ENCODE results near the gene AKAP9.
"Not testable (repeated sequence)": the region's sequence is repeated elsewhere in the genome, so short reads cannot be mapped to it uniquely, and the experiment has no call there.

The AKAP9 gene

DNA sequence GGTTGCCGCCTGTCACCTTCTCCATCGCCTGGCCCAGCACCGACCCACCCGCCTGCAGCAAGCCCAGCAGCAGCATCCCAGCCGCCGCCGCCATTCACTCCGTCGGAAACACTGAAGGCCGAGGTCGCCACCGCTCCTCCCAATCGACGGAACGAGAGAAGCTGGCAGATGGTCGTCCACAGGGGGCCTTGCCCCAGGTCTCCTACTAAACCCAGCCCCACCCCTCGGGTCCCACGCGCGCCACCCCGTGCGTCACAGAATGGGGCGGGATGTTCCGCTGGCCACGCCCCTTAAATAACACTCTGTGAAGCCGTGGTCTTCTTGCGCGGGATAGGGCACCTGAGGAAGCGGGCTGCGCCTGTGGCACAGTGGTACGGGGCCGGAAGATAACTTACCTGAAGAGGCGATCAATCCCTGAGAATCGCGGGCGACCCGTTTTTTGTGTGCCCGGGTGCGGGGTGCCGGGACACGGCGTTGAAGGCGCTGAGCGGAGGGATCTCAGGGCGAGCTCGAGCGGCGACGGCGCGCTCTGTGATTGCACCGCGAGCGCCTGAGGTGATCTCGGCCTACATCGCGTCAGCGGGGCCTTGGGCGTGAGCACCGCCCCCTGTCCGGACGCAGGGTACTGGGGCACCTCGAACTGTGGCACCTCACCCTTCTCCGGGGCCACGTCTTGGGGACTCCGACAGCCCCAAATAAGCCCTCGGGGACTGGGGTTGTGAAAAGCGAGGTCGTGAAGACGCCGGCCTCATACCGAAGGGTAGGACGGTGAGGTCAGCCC lies 193.8 kb downstream of the AKAP9 start, which contains the start of gene CYP51A1:
CYP51A1 (minus strand) TSS at position 207 of the 781 bp plus-strand sequence; CDS start at position 94, 113 bp downstream.
- peak; percentile 96 for DNase-seq (ENCODE audit: low spot score)

DNA sequence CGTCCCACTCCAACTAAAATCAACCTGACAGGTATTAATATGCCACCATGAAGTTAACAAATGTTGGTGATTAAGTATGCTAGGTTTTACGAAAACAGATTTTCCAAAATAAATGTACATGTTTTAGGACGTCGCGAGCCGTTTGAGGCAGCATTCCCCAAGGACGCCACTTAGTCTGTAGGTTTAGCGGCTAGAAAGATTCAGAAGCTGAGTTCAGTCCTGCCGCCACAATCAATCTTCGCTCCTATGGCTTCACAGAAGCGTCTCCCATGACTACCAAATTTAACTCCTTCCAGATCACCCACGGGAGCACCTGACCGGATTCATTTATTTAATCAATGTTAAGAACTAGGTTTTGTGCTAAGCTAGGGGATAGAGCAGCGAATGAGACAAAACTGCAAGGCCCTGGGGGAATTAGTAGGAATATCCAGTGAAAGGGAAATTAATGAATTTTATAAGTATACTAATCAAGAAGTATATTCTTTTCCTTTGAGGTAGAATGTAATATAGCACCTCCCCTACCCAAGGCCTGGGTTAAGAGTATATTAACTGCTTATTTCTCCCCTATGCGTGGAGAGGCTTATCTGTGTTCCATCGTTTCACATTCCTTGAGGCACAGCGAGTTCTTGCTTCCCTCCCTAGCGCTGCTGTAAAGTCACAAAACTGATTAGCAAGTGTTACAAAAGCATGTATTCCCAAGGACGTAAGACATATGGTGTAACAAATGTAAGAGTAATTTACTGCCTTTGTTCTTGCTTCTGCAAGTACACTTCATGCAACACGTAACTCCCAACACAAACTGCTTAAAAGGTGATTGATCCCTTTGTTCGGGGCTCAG lies 194.6 kb downstream of the AKAP9 start:
- DNase-seq (ENCODE audit: low spot score), result peak; percentile 22

DNA sequence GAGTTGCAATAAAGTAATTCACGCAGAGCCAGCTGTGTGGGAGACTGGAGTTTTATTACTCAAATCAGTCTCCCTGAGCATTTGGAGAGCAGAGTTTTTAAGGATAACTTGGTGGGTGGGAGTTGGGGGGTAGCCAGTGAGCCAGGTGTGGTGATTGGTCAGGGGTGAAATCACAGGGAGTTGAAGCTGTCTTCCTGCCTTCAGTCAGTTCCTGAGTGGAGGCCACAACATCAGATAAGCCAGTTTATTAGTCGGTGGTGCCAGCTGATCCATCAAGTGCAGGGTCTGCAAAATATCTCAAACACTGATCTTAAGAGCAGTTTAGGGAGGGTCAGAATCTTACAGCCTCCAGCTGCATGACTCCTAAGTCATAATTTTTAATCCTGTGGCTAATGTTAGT lies 196.9 kb downstream of the AKAP9 start:
- DNase-seq (ENCODE audit: low spot score), result no peak

DNA sequence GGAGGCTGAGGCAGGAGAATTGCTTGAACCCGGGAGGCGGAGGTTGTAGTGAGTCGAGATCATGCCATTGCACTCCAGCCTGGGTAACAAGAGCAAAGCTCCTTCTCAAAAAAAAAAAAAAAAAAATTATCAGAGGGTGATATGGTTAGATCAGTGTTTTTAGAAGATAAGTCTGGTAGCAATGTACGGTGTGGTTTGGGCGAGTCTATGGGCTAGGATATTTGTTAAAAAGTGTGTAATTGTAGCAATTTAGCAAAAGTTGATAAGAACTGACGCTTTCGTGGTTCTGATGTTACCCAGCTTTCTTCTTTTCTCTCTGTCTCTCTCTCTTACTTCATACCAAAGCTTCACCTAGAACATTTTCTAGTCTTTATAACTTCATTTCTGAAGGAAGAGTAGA lies 200.5 kb downstream of the AKAP9 start:
- no peak for DNase-seq (ENCODE audit: low spot score)

DNA sequence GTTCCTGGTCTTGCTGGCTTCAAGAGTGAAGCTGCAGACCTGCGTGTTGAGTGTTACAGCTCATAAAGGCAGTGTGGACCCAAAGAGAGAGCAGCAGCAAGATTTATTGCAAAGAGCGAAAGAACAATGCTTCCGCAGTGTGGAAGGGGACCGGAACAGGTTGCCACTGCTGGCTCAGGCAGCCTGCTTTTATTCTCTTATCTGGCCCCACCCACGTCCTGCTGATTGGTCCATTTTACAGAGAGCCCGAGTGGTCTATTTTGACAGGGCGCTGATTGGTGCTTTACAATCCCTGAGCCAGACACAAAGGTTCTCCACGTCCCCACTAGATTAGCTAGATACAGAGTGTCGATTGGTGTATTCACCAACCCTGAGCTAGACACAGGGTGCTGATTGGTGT lies 202.1 kb downstream of the AKAP9 start:
- DNase-seq (ENCODE audit: low spot score), result not testable (repeated sequence)

DNA sequence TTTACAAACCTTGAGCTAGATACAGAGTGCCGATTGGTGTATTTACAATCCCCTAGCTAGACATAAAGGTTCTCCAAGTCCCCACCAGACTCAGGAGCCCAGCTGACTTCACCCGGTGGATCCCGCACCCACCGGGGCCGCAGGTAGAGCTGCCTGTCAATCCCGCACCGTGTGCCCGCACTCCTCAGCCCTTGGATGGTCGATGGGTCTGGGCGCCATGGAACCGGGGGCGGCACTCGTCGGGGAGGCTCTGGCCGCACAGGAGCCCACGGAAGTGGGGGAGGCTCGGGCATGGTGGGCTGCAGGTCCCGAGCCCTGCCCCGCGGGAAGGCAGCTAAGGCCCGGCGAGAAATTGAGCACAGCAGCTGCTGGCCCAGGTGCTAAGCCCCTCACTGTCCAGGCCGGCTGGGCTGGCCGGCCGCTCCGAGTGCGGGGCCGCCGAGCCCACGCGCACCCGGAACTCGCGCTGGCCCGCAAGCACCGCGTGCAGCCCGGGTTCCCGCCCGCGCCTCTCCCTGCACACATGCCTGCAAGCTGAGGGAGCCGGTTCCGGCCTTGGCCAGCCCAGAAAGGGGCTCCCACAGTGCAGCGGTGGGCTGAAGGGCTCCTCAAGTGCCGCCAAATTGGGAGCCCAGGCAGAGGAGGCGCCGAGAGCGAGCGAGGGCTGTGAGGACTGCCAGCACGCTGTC lies 202.7 kb downstream of the AKAP9 start:
- not testable (repeated sequence) for DNase-seq (ENCODE audit: low spot score)

DNA sequence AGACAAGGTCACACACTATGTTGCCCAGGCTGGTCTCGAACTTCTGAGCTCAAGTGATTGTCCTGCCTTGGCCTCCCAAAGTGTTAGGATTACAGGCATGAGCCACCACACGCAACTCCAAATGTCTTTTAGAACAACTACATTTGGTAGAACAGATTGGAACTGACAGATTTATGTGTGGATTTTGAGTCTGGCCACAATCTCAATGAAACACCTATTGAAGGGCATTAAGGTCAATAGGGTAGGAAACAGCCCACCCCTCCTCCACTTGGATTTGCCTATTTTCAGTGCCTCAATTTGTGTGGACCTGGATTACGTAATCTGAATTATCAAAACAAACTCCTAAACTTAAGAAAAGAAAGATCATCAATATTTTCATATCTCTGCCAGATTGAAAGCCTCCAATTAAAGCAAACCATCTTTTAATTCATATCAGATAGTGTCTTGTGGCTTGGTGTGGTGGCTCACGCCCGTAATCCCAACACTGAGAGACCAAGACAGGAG lies 209.1 kb downstream of the AKAP9 start:
- DNase-seq (ENCODE audit: low spot score), result no peak

DNA sequence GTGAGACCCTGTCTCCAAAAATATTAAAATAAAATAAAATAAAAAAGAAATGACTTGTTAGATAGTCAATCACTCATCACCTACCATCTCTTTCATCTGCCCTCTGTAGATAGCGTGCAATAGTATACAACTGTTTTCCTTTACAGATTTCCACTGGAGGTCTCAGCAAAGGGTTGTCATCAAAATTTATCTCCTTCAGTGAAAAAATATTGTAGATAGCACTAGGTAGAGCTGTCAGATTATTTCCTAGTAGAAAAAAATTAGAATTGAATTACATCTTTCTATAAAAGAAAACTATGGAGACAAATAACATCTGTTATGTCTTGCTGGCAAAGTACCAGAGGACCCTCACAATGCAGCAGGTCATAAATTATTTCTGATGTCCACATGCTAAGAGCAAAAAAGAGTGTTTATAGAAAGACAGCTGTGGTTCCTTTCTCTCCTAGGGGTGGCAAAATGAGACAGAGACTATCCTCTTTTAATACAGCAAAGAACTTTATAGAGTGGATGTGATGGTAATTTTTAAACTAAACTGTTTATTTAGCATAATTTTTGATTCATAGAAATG lies 209.9 kb downstream of the AKAP9 start:
- no peak for DNase-seq (ENCODE audit: low spot score)

DNA sequence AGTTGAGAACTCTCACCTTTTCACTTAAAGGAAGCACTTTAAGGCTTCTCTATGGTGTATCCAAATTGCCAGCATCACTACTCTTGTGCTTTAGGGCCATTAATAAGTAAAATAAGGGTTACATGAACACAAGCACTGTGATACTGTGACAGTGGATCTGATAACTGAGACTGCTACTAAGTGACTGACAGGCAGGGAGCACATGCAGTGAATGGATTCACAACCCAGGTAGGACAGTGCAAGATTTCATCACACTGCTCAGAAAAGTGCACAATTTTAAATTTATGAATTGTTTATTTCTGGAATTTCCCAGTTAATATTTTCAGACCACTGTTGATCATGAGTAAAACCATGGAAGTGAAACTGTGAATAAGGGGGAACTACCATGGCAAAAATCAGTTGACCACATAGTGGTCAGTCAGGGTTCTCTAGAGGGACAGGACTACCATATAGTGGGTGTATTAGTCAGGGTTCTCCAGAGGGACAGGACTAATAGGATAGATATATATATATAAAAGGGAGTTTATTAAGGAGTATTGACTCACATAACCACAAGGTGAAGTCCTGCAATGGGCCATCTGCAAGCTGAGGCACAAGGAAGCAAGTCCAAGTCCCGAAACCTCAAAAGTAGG lies 214.6 kb downstream of the AKAP9 start:
- DNase-seq (ENCODE audit: low spot score), result no peak

DNA sequence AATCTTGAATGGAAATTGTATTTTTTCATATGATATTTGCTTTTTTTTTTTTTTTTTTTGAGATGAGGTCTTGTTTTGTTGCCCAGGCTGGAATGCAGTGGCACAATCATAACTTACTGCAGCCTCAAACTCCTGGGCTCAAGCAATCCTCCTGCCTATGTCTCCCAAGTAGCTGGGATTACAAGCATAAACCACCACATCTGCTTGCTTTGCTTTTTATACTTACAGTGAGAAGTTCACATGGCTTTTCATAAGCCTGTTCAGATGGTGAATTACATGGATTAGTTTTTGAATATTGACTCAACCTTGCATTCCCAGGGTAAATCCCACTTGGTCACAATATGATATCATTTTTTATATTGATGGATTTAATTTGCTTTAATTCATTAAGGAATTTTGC lies 216.3 kb downstream of the AKAP9 start:
- no peak for DNase-seq (ENCODE audit: low spot score)

DNA sequence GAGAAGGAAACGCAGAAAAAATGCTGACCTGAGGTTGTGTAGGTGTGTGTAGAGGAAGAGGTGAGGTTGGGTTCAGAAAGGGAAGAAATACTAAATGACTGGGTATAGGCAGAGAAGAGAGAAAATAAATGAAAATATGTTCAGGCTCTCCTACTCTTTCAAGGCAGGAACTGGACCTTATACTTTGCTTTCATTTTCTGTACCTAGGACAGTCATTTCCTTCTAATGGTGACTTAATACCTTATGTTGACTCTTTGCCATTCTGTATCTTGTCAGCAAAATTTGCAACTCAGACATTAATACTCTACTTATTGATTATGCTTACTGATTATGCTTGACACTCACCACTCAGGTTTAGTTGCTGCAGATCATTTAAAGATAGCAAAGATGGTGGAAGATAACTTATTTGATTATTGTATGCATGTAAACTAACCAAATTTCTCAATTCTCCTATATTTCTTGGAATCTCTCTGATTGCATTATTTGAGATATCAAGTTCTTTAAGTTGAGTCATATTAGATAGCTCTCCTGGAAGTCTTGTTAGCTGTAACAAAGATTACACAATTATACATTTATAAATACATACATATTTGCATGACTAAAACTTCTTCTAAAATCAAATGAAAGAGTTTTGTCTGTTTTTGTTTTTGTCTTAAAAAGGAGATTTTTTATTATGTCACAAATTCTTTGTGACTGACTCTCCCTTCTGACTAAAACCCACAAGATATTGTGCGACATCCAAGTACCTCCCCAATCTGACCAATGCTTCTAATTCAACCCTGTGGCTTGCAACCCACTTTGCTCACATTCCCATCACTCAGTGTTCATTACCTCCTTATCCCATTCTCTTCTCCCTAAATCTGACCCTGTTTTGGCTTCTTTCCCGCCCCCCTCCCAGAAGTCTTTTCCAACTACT lies 218.3 kb downstream of the AKAP9 start:
- DNase-seq (ENCODE audit: low spot score), result peak; percentile 90
